ENCODE data around the gene SLC26A8. TPM values are rescaled to one million over a fixed set of nuclear protein-coding genes. Genes with fewer than 3 reads are reported as not detected.

SLC26A8 gene
- total RNA-seq, 1 experiment from 2014 or later, result not detected

DNA sequence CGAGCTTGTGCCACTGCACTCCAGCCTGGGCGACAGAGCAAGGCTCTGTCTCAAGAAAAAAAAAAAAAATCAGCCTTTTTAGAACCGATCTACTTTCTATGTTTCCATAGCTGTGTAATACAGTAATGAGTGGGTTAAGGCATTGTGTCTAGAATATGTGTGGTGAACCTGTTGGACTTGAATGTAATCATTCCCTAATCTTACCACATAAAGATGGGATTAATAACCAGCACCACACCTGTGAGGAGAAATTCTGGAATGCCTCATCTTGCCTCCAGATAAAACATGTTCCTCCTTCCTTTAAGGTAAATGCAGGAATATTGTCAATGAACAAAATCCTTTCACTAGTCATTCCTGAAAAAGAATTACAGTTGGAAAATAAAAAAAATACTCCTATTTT lies 46.8 kb upstream of the SLC26A8 start:
- intact Hi-C loops (cut with micrococcal nuclease; ENCODE audit: unreplicated experiment), result no loop called here
- no peak overlapping the region for H3K27ac ChIP-seq (ENCODE audit: low read length)
- ATAC-seq (no peak), DNase-seq (ENCODE audit: low read depth, low spot score) (no peak)
- POLR2A ChIA-PET, result interaction anchor here (0.6 kb wide), 1 partner anchor 9 kb away, joined by 10 read pairs; no protein-coding TSS in a partner anchor
- BruUV-seq (replicated peaks), result no TSS peak
- H3K27me3 ChIP-seq (ENCODE audit: control insufficient read depth, insufficient read depth, low read length), result no peaks in the 10 kb centered on the region
- no peak overlapping the region for H3K4me3 ChIP-seq (ENCODE audit: low read depth in 2 of 2, low read length in 2 of 2)
- no peaks in the 10 kb centered on the region for H3K4me1 ChIP-seq (ENCODE audit: control insufficient read depth, insufficient read depth, low read length)
- in situ Hi-C loops (cut with HindIII; ENCODE audit: low pct_unique_long_range_greater_than_20kb, low sequenced_read_pairs), result no loop called here
- CTCF ChIA-PET, result no interaction called here
- no peaks in the 10 kb centered on the region for H3K9me3 ChIP-seq (ENCODE audit: control insufficient read depth, insufficient read depth, low read depth, low read length)
- TF ChIP-seq TCF7L2 (IDR thresholded peaks at IDR 0.05; ENCODE audit: low read depth, low read length) (no peak), POLR2AphosphoS5 (IDR thresholded peaks at IDR 0.05; ENCODE audit: low read depth, low read length) (no peak), SIN3A (IDR thresholded peaks at IDR 0.05; ENCODE audit: borderline replicate concordance, insufficient read depth, low read depth, low read length) (no peak)
- TF ChIP-seq, protein P1, sequence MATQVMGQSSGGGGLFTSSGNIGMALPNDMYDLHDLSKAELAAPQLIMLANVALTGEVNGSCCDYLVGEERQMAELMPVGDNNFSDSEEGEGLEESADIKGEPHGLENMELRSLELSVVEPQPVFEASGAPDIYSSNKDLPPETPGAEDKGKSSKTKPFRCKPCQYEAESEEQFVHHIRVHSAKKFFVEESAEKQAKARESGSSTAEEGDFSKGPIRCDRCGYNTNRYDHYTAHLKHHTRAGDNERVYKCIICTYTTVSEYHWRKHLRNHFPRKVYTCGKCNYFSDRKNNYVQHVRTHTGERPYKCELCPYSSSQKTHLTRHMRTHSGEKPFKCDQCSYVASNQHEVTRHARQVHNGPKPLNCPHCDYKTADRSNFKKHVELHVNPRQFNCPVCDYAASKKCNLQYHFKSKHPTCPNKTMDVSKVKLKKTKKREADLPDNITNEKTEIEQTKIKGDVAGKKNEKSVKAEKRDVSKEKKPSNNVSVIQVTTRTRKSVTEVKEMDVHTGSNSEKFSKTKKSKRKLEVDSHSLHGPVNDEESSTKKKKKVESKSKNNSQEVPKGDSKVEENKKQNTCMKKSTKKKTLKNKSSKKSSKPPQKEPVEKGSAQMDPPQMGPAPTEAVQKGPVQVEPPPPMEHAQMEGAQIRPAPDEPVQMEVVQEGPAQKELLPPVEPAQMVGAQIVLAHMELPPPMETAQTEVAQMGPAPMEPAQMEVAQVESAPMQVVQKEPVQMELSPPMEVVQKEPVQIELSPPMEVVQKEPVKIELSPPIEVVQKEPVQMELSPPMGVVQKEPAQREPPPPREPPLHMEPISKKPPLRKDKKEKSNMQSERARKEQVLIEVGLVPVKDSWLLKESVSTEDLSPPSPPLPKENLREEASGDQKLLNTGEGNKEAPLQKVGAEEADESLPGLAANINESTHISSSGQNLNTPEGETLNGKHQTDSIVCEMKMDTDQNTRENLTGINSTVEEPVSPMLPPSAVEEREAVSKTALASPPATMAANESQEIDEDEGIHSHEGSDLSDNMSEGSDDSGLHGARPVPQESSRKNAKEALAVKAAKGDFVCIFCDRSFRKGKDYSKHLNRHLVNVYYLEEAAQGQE (IDR thresholded peaks at IDR 0.05; ENCODE audit: insufficient read depth in 1 of 2, low read depth in 2 of 2, low read length in 1 of 2), result no peak
- TF ChIP-seq, protein P2, sequence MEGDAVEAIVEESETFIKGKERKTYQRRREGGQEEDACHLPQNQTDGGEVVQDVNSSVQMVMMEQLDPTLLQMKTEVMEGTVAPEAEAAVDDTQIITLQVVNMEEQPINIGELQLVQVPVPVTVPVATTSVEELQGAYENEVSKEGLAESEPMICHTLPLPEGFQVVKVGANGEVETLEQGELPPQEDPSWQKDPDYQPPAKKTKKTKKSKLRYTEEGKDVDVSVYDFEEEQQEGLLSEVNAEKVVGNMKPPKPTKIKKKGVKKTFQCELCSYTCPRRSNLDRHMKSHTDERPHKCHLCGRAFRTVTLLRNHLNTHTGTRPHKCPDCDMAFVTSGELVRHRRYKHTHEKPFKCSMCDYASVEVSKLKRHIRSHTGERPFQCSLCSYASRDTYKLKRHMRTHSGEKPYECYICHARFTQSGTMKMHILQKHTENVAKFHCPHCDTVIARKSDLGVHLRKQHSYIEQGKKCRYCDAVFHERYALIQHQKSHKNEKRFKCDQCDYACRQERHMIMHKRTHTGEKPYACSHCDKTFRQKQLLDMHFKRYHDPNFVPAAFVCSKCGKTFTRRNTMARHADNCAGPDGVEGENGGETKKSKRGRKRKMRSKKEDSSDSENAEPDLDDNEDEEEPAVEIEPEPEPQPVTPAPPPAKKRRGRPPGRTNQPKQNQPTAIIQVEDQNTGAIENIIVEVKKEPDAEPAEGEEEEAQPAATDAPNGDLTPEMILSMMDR (IDR thresholded peaks at IDR 0.05), result no peak
- no peaks in the 10 kb centered on the region for H3K36me3 ChIP-seq (ENCODE audit: control insufficient read depth, insufficient read depth, low read length)

DNA sequence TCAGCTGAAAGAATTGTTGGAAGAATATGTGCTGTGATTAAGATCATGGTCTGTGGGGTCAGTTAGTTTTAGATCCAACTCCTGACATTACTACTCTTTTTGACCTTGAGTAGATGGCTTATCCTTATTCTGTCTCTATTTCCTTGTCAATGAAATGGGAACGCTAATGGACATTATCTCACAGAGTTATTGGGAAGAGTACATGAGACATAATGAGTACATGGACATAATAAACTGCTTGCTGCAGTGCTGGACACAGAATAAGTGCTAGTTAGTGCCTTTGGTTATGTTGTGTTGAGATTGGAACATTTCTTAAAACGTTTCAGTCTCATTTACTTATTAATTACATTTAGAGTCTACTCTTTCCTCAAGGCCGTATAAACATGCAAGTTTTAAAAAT lies 45.8 kb upstream of the SLC26A8 start:
- no TSS peak for BruUV-seq (replicated peaks)

More for the DNA sequence above, 45.8 kb upstream of the SLC26A8 start:
- Histone ChIP-seq H3K4me3 (ENCODE audit: low read depth in 2 of 2, low read length in 2 of 2) (no peak overlapping the region), H3K27me3 (ENCODE audit: control insufficient read depth, insufficient read depth, low read length) (no peaks in the 10 kb centered on the region), H3K4me1 (ENCODE audit: control insufficient read depth, insufficient read depth, low read length) (no peaks in the 10 kb centered on the region), H3K9me3 (ENCODE audit: control insufficient read depth, insufficient read depth, low read depth, low read length) (no peaks in the 10 kb centered on the region), H3K27ac (ENCODE audit: low read length) (no peak overlapping the region), H3K36me3 (ENCODE audit: control insufficient read depth, insufficient read depth, low read length) (no peaks in the 10 kb centered on the region)
- DNase-seq (ENCODE audit: low read depth, low spot score), result no peak
- intact Hi-C loops (cut with micrococcal nuclease; ENCODE audit: unreplicated experiment), result no loop called here
- TF ChIP-seq, protein P2 (IDR thresholded peaks at IDR 0.05), result no peak
- no peak for TF ChIP-seq TCF7L2 (IDR thresholded peaks at IDR 0.05; ENCODE audit: low read depth, low read length)
- no peak for TF ChIP-seq SIN3A (IDR thresholded peaks at IDR 0.05; ENCODE audit: borderline replicate concordance, insufficient read depth, low read depth, low read length)
- TF ChIP-seq, protein P1 (IDR thresholded peaks at IDR 0.05; ENCODE audit: insufficient read depth in 1 of 2, low read depth in 2 of 2, low read length in 1 of 2), result no peak
- TF ChIP-seq POLR2AphosphoS5 (IDR thresholded peaks at IDR 0.05; ENCODE audit: low read depth, low read length), result no peak
- ChIA-PET POLR2A (no interaction called here), CTCF (no interaction called here)
- no peak for ATAC-seq
- in situ Hi-C loops (cut with HindIII; ENCODE audit: low pct_unique_long_range_greater_than_20kb, low sequenced_read_pairs), result no loop called here

Measured in Panc1 (cell line).